ENCODE results near the gene MAP3K7.
"Not testable (repeated sequence)": the region's sequence is repeated elsewhere in the genome, so short reads cannot be mapped to it uniquely, and the experiment has no call there.

MAP3K7 gene

GRCh38 chr6:90581146-90581545, 5.7 kb downstream of the MAP3K7 start:
- H3K4me3 ChIP-seq (ENCODE audit: low read length): no peak overlapping the region
- TF ChIP-seq CTCF (IDR thresholded peaks at IDR 0.05; ENCODE audit: insufficient read depth, low read depth, low read length, missing control alignments): no peak
- DNase-seq (ENCODE audit: low read depth): peak; percentile 16

- no peak for DNase-seq (ENCODE audit: low read depth)
- no peak overlapping the region for H3K4me3 ChIP-seq (ENCODE audit: low read length)
These were observed 7.8 kb downstream of the MAP3K7 start for GRCh38 chr6:90578894-90579549.

GRCh38 chr6:90575267-90575666, 11.6 kb downstream of the MAP3K7 start:
- no peak overlapping the region for H3K4me3 ChIP-seq (ENCODE audit: low read length)
- DNase-seq (ENCODE audit: low read depth): no peak
- TF ChIP-seq CTCF (IDR thresholded peaks at IDR 0.05; ENCODE audit: insufficient read depth, low read depth, low read length, missing control alignments): no peak

More at GRCh38 chr6:90578894-90579549, 7.8 kb downstream of the MAP3K7 start:
- TF ChIP-seq CTCF (IDR thresholded peaks at IDR 0.05; ENCODE audit: insufficient read depth, low read depth, low read length, missing control alignments): no peak

- DNase-seq (ENCODE audit: low read depth): no peak
- TF ChIP-seq CTCF (IDR thresholded peaks at IDR 0.05; ENCODE audit: insufficient read depth, low read depth, low read length, missing control alignments): no peak
- no peak overlapping the region for H3K4me3 ChIP-seq (ENCODE audit: low read length)
These were observed 12.3 kb downstream of the MAP3K7 start for GRCh38 chr6:90574610-90575009.

GRCh38 chr6:90573624-90574023, 13.2 kb downstream of the MAP3K7 start:
- no peak overlapping the region for H3K4me3 ChIP-seq (ENCODE audit: low read length)
- TF ChIP-seq CTCF (IDR thresholded peaks at IDR 0.05; ENCODE audit: insufficient read depth, low read depth, low read length, missing control alignments): no peak
- no peak for DNase-seq (ENCODE audit: low read depth)

GRCh38 chr6:90572856-90573255, 14.0 kb downstream of the MAP3K7 start:
- DNase-seq (ENCODE audit: low read depth): no peak
- no peak for TF ChIP-seq CTCF (IDR thresholded peaks at IDR 0.05; ENCODE audit: insufficient read depth, low read depth, low read length, missing control alignments)
- H3K4me3 ChIP-seq (ENCODE audit: low read length): no peak overlapping the region

- DNase-seq (ENCODE audit: low read depth): no peak
- H3K4me3 ChIP-seq (ENCODE audit: low read length): no peak overlapping the region
- TF ChIP-seq CTCF (IDR thresholded peaks at IDR 0.05; ENCODE audit: insufficient read depth, low read depth, low read length, missing control alignments): no peak
These were observed 17.6 kb downstream of the MAP3K7 start for GRCh38 chr6:90569223-90569622.

GRCh38 chr6:90567682-90568081, 19.2 kb downstream of the MAP3K7 start:
- not testable (repeated sequence) for H3K4me3 ChIP-seq (ENCODE audit: low read length); DNase-seq (ENCODE audit: low read depth)

- H3K4me3 ChIP-seq (ENCODE audit: low read length); DNase-seq (ENCODE audit: low read depth): not testable (repeated sequence)
These were observed 24.5 kb downstream of the MAP3K7 start for GRCh38 chr6:90562341-90562740.
